PC-3 (cell line): ENCODE results near the gene METTL1.

ENCODE experiments used
- EZH2 ChIP-seq: fragments of 300-600 bp; sonication (generic); IDR thresholded peaks from one replicate; pipeline ENCODE4 v1.6.1; 2017; ENCODE audit warnings: antibody characterized with exemption, mild to moderate bottlenecking, low read length; ENCODE audit not compliant: unreplicated experiment
- EZH2phosphoT487 ChIP-seq: fragments of 300-600 bp; sonication (generic); IDR thresholded peaks from 2 replicates; pipeline ENCODE4 v1.6.1; 2018; ENCODE audit warnings: mild to moderate bottlenecking, antibody characterized with exemption, low read length, borderline replicate concordance
- TF ChIP-seq, protein P1 (sequence below): fragments of 300-600 bp; sonication (generic); conservative IDR thresholded peaks from 2 replicates; pipeline ENCODE4 v1.5.1; 2017; ENCODE audit warnings: antibody characterized with exemption, low read depth, mild to moderate bottlenecking, low read length

DNA sequence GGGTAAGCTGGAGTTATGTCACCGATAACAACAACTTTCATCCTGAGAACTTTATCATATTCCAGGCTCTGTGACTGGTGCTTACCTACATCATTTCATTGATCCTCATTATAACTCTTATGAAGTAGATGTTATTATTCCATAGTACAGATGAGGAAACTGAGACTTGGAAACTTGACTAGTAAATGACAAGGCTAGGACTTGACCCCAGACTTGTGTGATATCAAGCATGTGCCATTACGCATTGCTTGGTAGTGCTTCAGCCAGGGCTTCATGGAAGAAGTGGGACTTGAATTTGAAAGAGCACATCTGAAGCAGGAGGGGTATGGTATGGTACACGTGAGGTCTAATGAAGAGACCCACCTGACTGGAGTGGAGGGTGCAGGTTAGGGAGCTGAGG lies 34.8 kb upstream of the METTL1 start:
- no peak for TF ChIP-seq EZH2phosphoT487
- TF ChIP-seq, protein P1, sequence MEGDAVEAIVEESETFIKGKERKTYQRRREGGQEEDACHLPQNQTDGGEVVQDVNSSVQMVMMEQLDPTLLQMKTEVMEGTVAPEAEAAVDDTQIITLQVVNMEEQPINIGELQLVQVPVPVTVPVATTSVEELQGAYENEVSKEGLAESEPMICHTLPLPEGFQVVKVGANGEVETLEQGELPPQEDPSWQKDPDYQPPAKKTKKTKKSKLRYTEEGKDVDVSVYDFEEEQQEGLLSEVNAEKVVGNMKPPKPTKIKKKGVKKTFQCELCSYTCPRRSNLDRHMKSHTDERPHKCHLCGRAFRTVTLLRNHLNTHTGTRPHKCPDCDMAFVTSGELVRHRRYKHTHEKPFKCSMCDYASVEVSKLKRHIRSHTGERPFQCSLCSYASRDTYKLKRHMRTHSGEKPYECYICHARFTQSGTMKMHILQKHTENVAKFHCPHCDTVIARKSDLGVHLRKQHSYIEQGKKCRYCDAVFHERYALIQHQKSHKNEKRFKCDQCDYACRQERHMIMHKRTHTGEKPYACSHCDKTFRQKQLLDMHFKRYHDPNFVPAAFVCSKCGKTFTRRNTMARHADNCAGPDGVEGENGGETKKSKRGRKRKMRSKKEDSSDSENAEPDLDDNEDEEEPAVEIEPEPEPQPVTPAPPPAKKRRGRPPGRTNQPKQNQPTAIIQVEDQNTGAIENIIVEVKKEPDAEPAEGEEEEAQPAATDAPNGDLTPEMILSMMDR, result no peak
- no peak for TF ChIP-seq EZH2
